GM12878 (cell line): Measurements from ENCODE around the gene EFCAB11. TPM values are rescaled to one million over a fixed set of nuclear protein-coding genes. Genes with fewer than 3 reads are reported as not detected.

Experiments used
- ATAC-seq: fragments of 200-7000 bp; cut with Tn5 transposase; 3 replicates; pipeline ENCODE4 v1.9.1; 2020; ENCODE audit warnings: mild to moderate bottlenecking, moderate library complexity
- BruUV-seq: library from RNA; stranded (reverse); fragments of 400-500 nt; replicated peaks from 2 replicates; lab custom pipeline; 2021; lab: Mats Ljungman, UMichigan
- CTCF ChIA-PET: fragments of 300-600 bp; sonication (Branson Sonifier 250); formaldehyde crosslinking; extraction: SDS; loops from one replicate; lab custom pipeline; 2021; ENCODE audit warnings: inconsistent platforms; lab: Yijun Ruan, JAX
- POLR2A ChIA-PET: fragments of 350-600 bp; formaldehyde crosslinking; extraction: SDS; loops from one replicate; lab custom pipeline; 2021; ENCODE audit warnings: inconsistent platforms; lab: Charles Lee
- RAD21 ChIA-PET: fragments of 300-600 bp; sonication (Branson Sonifier 250); formaldehyde crosslinking; loops from one replicate; lab custom pipeline; 2023; ENCODE audit warnings: antibody characterized with exemption; ENCODE audit not compliant: unreplicated experiment; lab: Charles Lee
- SMC1A ChIA-PET: fragments of 300-600 bp; sonication (Branson Sonifier 250); formaldehyde crosslinking; loops from one replicate; lab custom pipeline; 2023; ENCODE audit not compliant: unreplicated experiment, uncharacterized antibody; lab: Charles Lee
- DNase-seq: peaks from one replicate; pipeline ENCODE4 v3.0.0-alpha.2; 2011; ENCODE audit warnings: low read depth, low spot score
- FAIRE-seq: peaks from 3 replicates; lab custom pipeline; 2011; peaks lifted over from hg19 to GRCh38; lab: Jason Lieb, UNC
- H2AFZ ChIP-seq: 2 replicates; pipeline ENCODE4 v1.6.0; 2011; ENCODE audit warnings: low read depth, low read length, control low read depth; ENCODE audit not compliant: control insufficient read depth
- H3K27ac ChIP-seq: 2 replicates; pipeline ENCODE4 v1.5.1; 2011; ENCODE audit warnings: control low read depth; ENCODE audit not compliant: control insufficient read depth, insufficient read depth
- H3K27me3 ChIP-seq, 2 experiments: replicated peaks in 1 of 2; 2 replicates each; pipeline versions ENCODE4 v1.6.0 to v1.6.1; 2011; ENCODE audit warnings: low read length in 1 of 2; ENCODE audit not compliant: control insufficient read depth in 2 of 2, insufficient read depth in 2 of 2
- H3K36me3 ChIP-seq, 2 experiments: 2 replicates each; pipeline ENCODE4 v1.5.1; 2011; ENCODE audit warnings: low read length in 1 of 2; ENCODE audit not compliant: control insufficient read depth in 2 of 2, insufficient read depth in 2 of 2
- H3K4me1 ChIP-seq: 2 replicates; pipeline ENCODE4 v1.6.1; 2011; ENCODE audit warnings: mild to moderate bottlenecking, low read length, moderate library complexity, mixed read lengths; ENCODE audit not compliant: control insufficient read depth, insufficient read depth
- H3K4me2 ChIP-seq: 2 replicates; pipeline ENCODE4 v1.6.0; 2011; ENCODE audit warnings: control low read depth; ENCODE audit not compliant: control insufficient read depth, insufficient read depth
- H3K4me3 ChIP-seq: fragments of 200-600 bp; sonication (generic); 2 replicates; pipeline ENCODE4 v1.5.1; 2016
- H3K79me2 ChIP-seq: 2 replicates; pipeline ENCODE4 v1.6.0; 2011; ENCODE audit warnings: low read length; ENCODE audit not compliant: control insufficient read depth, insufficient read depth
- H3K9ac ChIP-seq: 2 replicates; pipeline ENCODE4 v1.8.0; 2011; ENCODE audit warnings: low read length, control low read depth, mixed read lengths; ENCODE audit not compliant: control insufficient read depth, insufficient read depth
- H3K9me3 ChIP-seq: replicated peaks from 3 replicates; pipeline ENCODE4 v1.5.1; 2011; ENCODE audit warnings: mild to moderate bottlenecking, low read length; ENCODE audit not compliant: control insufficient read depth, insufficient read depth
- H4K20me1 ChIP-seq: 2 replicates; pipeline ENCODE4 v1.6.0; 2011; ENCODE audit not compliant: control insufficient read depth, insufficient read depth
- BHLHE40 ChIP-seq, 2 experiments: fragments of 450-650 bp in 1 of 2; IDR thresholded peaks; 2 replicates each; pipeline ENCODE4 v1.6.1; 2011 to 2017; ENCODE audit warnings: low read depth in 2 of 2, borderline replicate concordance in 1 of 2, improper control_type of control experiment in 1 of 2, low read length in 1 of 2, mild to moderate bottlenecking in 1 of 2
- BMI1 ChIP-seq: fragments of 450-650 bp; IDR thresholded peaks from 2 replicates; pipeline ENCODE4 v1.6.1; 2016; ENCODE audit warnings: mild to moderate bottlenecking, moderate library complexity, borderline replicate concordance
- CBX3 ChIP-seq: fragments of 200-600 bp; sonication (generic); IDR thresholded peaks from 2 replicates; pipeline ENCODE4 v1.6.1; 2016; ENCODE audit warnings: low read depth, borderline replicate concordance
- CHD2 ChIP-seq: IDR thresholded peaks from 2 replicates; pipeline ENCODE4 v1.6.1; 2011; ENCODE audit warnings: low read depth, low read length, improper control_type of control experiment, borderline replicate concordance
- CREB1 ChIP-seq: IDR thresholded peaks from 2 replicates; pipeline ENCODE4 v1.6.1; 2012; ENCODE audit warnings: low read depth, mild to moderate bottlenecking, inconsistent platforms
- GABPA ChIP-seq: IDR thresholded peaks from 2 replicates; pipeline ENCODE4 v1.6.1; 2014; ENCODE audit warnings: antibody characterized with exemption, low read depth, mild to moderate bottlenecking, inconsistent platforms
- HDAC2 ChIP-seq: fragments of 200-600 bp; sonication (generic); IDR thresholded peaks from 2 replicates; pipeline ENCODE4 v1.6.1; 2017
- IRF4 ChIP-seq: IDR thresholded peaks from 2 replicates; pipeline ENCODE4 v1.6.1; 2011; ENCODE audit warnings: low read depth, low read length
- KDM1A ChIP-seq: fragments of 200-600 bp; sonication (generic); IDR thresholded peaks from 2 replicates; pipeline ENCODE4 v1.6.1; 2016; ENCODE audit warnings: borderline replicate concordance
- NFYA ChIP-seq: IDR thresholded peaks from 2 replicates; pipeline ENCODE4 v1.6.1; 2011; ENCODE audit warnings: low read depth, mild to moderate bottlenecking, low read length, improper control_type of control experiment, borderline replicate concordance
- PAX5 ChIP-seq: IDR thresholded peaks from 2 replicates; pipeline ENCODE4 v1.6.1; 2011; ENCODE audit warnings: low read depth, low read length, borderline replicate concordance
- SUPT20H ChIP-seq: IDR thresholded peaks from 2 replicates; pipeline ENCODE4 v1.6.1; 2011; ENCODE audit warnings: low read depth, mild to moderate bottlenecking, low read length, moderate library complexity, borderline replicate concordance; ENCODE audit not compliant: control insufficient read depth
- USF1 ChIP-seq: IDR thresholded peaks from 2 replicates; pipeline ENCODE4 v1.6.1; 2011; ENCODE audit warnings: borderline replicate concordance, low read depth, mild to moderate bottlenecking, moderate library complexity, mixed read lengths, low read length; ENCODE audit not compliant: insufficient read depth; ENCODE audit errors: extremely low read length
- WRNIP1 ChIP-seq: IDR thresholded peaks from 2 replicates; pipeline ENCODE4 v1.6.1; 2011; ENCODE audit warnings: low read depth, low read length, improper control_type of control experiment, borderline replicate concordance
- WGBS: methylation state at CpG from one replicate; pipeline ENCODE4 v1.1.6; 2016; ENCODE audit warnings: low lambda C conversion rate; ENCODE audit not compliant: insufficient replicate concordance, insufficient coverage; ENCODE audit errors: missing lambda C conversion rate; 5-methylcytosine and 5-hydroxymethylcytosine counted together
- in situ Hi-C: fragments of 300-500 bp; cut with MboI; formaldehyde crosslinking; loops from 9 replicates; pipeline ENCODE4 v1.14.3; 2018; ENCODE audit warnings: mixed read lengths
- intact Hi-C: fragments of 100-400 bp; cut with micrococcal nuclease; formaldehyde crosslinking; loops from one replicate; pipeline ENCODE4 v1.14.2; 2022; ENCODE audit not compliant: unreplicated experiment
- polyA plus RNA-seq, 11 experiments: library from polyadenylated mRNA; depleted of rRNA in 4 of 11; unstranded in 6 of 11; stranded (reverse) in 5 of 11; fragments of >200 nt; fragmentation: Nextera tagmentation in 4 of 11; fragmentation: Illumina TruSeq in 1 of 11; extraction: Ambion mirVana in 4 of 11; extraction: Trizol in 1 of 11; gene quantifications; 1 replicate in 1 of 11; 2 replicates in 10 of 11; pipeline versions ENCODE4 v1.2.1 to v1.2.3, GENCODE V29; 2011 to 2016; ENCODE audit warnings: inconsistent platforms in 2 of 11, missing spikeins in 2 of 11, low read depth in 1 of 11
- total RNA-seq, 4 experiments: library from RNA; depleted of rRNA in 3 of 4; stranded (reverse); fragments of >200 nt in 3 of 4; fragmentation: Illumina TruSeq in 1 of 4; extraction: Trizol in 1 of 4; gene quantifications; 2 replicates each; pipeline versions ENCODE4 v1.2.1 to v1.2.3, GENCODE V29; 2013 to 2021
- TF ChIP-seq, protein P1 (sequence below): IDR thresholded peaks from 2 replicates; pipeline ENCODE4 v1.6.1; 2012; ENCODE audit warnings: low read length, inconsistent platforms
- TF ChIP-seq, protein P2 (sequence below): fragments of 450-650 bp; IDR thresholded peaks from 2 replicates; pipeline ENCODE4 v1.6.1; 2017; ENCODE audit warnings: mild to moderate bottlenecking, moderate library complexity
- TF ChIP-seq, protein P3 (sequence below): fragments of 450-650 bp; IDR thresholded peaks from 2 replicates; pipeline ENCODE4 v1.6.1; 2014; ENCODE audit warnings: mild to moderate bottlenecking

EFCAB11 gene
- total and polyA plus RNA-seq, 10 of the 15 experiments (the other 5 are each of a cell fraction or from before 2014, with no cell fraction given): 8.6 to 37.4 (median 18.0) TPM

- DNase-seq (no peak), ATAC-seq (no peak), FAIRE-seq (no peak)
- Histone ChIP-seq H2AFZ (no peak overlapping the region), H3K4me3 (no peak overlapping the region), H3K9ac (no peak overlapping the region), H3K36me3 (no peaks in the 10 kb centered on the region)
- RAD21 ChIA-PET: no interaction called here
- TF ChIP-seq HDAC2: no peak
- TF ChIP-seq, protein P1, sequence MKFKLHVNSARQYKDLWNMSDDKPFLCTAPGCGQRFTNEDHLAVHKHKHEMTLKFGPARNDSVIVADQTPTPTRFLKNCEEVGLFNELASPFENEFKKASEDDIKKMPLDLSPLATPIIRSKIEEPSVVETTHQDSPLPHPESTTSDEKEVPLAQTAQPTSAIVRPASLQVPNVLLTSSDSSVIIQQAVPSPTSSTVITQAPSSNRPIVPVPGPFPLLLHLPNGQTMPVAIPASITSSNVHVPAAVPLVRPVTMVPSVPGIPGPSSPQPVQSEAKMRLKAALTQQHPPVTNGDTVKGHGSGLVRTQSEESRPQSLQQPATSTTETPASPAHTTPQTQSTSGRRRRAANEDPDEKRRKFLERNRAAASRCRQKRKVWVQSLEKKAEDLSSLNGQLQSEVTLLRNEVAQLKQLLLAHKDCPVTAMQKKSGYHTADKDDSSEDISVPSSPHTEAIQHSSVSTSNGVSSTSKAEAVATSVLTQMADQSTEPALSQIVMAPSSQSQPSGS: no peak
- no peak for TF ChIP-seq CHD2
- TF ChIP-seq BHLHE40 (IDR thresholded peaks at IDR 0.05; ENCODE audit: borderline replicate concordance in 1 of 2, low read depth in 2 of 2, low read length in 1 of 2): no peak
- TF ChIP-seq KDM1A: no peak
- no peak for TF ChIP-seq SUPT20H
- no peak for TF ChIP-seq CREB1
- no peak for TF ChIP-seq GABPA
- no peak for TF ChIP-seq CBX3
- TF ChIP-seq USF1: no peak
- TF ChIP-seq PAX5: no peak
- TF ChIP-seq, protein P2, sequence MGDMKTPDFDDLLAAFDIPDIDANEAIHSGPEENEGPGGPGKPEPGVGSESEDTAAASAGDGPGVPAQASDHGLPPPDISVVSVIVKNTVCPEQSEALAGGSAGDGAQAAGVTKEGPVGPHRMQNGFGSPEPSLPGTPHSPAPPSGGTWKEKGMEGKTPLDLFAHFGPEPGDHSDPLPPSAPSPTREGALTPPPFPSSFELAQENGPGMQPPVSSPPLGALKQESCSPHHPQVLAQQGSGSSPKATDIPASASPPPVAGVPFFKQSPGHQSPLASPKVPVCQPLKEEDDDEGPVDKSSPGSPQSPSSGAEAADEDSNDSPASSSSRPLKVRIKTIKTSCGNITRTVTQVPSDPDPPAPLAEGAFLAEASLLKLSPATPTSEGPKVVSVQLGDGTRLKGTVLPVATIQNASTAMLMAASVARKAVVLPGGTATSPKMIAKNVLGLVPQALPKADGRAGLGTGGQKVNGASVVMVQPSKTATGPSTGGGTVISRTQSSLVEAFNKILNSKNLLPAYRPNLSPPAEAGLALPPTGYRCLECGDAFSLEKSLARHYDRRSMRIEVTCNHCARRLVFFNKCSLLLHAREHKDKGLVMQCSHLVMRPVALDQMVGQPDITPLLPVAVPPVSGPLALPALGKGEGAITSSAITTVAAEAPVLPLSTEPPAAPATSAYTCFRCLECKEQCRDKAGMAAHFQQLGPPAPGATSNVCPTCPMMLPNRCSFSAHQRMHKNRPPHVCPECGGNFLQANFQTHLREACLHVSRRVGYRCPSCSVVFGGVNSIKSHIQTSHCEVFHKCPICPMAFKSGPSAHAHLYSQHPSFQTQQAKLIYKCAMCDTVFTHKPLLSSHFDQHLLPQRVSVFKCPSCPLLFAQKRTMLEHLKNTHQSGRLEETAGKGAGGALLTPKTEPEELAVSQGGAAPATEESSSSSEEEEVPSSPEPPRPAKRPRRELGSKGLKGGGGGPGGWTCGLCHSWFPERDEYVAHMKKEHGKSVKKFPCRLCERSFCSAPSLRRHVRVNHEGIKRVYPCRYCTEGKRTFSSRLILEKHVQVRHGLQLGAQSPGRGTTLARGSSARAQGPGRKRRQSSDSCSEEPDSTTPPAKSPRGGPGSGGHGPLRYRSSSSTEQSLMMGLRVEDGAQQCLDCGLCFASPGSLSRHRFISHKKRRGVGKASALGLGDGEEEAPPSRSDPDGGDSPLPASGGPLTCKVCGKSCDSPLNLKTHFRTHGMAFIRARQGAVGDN: no peak
- TF ChIP-seq NFYA: no peak
- TF ChIP-seq BMI1: no peak
- no peak for TF ChIP-seq WRNIP1
- TF ChIP-seq, protein P3, sequence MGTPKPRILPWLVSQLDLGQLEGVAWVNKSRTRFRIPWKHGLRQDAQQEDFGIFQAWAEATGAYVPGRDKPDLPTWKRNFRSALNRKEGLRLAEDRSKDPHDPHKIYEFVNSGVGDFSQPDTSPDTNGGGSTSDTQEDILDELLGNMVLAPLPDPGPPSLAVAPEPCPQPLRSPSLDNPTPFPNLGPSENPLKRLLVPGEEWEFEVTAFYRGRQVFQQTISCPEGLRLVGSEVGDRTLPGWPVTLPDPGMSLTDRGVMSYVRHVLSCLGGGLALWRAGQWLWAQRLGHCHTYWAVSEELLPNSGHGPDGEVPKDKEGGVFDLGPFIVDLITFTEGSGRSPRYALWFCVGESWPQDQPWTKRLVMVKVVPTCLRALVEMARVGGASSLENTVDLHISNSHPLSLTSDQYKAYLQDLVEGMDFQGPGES: no peak
- TF ChIP-seq IRF4: no peak
- TF ChIP-seq, all 136 proteins: peak for 0
- ChIA-PET CTCF (interaction anchor here (0.6 kb wide), 1 partner anchor 1205 kb away, joined by 3 read pairs; no protein-coding TSS in a partner anchor), POLR2A (no interaction called here), SMC1A (interaction anchor here (0.8 to 1.0 kb wide), 2 partner anchors 20 to 730 kb away, joined by 3 to 4 read pairs; no protein-coding TSS in a partner anchor)
- BruUV-seq: no TSS peak
- Histone ChIP-seq H4K20me1 (no peaks in the 10 kb centered on the region), H3K9me3 (no peaks in the 10 kb centered on the region), H3K27ac (no peak overlapping the region), H3K4me1 (no peaks in the 10 kb centered on the region), H3K79me2 (no peaks in the 10 kb centered on the region), H3K4me2 (no peak overlapping the region), H3K27me3 (no peaks in the 10 kb centered on the region)
- intact Hi-C loops (loop anchor here (5.0 kb wide), 3 partner anchors 131 to 876 kb away; no protein-coding TSS in a partner anchor), in situ Hi-C loops (no loop called here)
- WGBS: 97% methylated on average over 4 of the region's 4 CpGs
These were observed 51.6 kb downstream of the EFCAB11 start for GRCh38 chr14:89902881-89903280.
